Right hindlimb (tissue), 1 donor: Measurements from ENCODE around the gene PFN2.
"Not testable (repeated sequence)": the region's sequence is repeated elsewhere in the genome, so short reads cannot be mapped to it uniquely, and the experiment has no call there.

Experiments used
- DNase-seq: peaks from one replicate; pipeline ENCODE4 v3.0.0-alpha.2; 2018

PFN2 gene

GRCh38 chr3:149970716-149971402, at the start of gene PFN2:
TSS of gene PFN2 (minus strand) at chr3:149970895. CDS start at chr3:149970856, 39 bp downstream.
- DNase-seq: peak; percentile 89

- no peak for DNase-seq
Observed at GRCh38 chr3:150015901-150016300, 45.2 kb upstream of the PFN2 start.

- no peak for DNase-seq
Observed at GRCh38 chr3:150014782-150015181, 44.1 kb upstream of the PFN2 start.

GRCh38 chr3:150013801-150014200, 43.1 kb upstream of the PFN2 start:
- no peak for DNase-seq

GRCh38 chr3:150006794-150007193, 36.1 kb upstream of the PFN2 start:
- no peak for DNase-seq

GRCh38 chr3:150005243-150006112, 34.8 kb upstream of the PFN2 start:
- DNase-seq: no peak

- DNase-seq: no peak
Observed at GRCh38 chr3:150000641-150001040, 29.9 kb upstream of the PFN2 start.

- DNase-seq: no peak
Observed at GRCh38 chr3:149999421-149999820, 28.7 kb upstream of the PFN2 start.

- DNase-seq: no peak
Observed at GRCh38 chr3:149998946-149999345, 28.3 kb upstream of the PFN2 start.

- no peak for DNase-seq
Observed at GRCh38 chr3:149992416-149993058, 21.8 kb upstream of the PFN2 start.

GRCh38 chr3:149990423-149990948, 19.8 kb upstream of the PFN2 start:
- no peak for DNase-seq

- DNase-seq: no peak
Observed at GRCh38 chr3:149989307-149989706, 18.6 kb upstream of the PFN2 start.

- no peak for DNase-seq
Observed at GRCh38 chr3:149983628-149984027, 12.9 kb upstream of the PFN2 start.

- not testable (repeated sequence) for DNase-seq
Observed at GRCh38 chr3:149983053-149983452, 12.4 kb upstream of the PFN2 start.

- DNase-seq: not testable (repeated sequence)
Observed at GRCh38 chr3:149981979-149982378, 11.3 kb upstream of the PFN2 start.

GRCh38 chr3:149977386-149977785, 6.7 kb upstream of the PFN2 start:
- DNase-seq: no peak

- DNase-seq: no peak
Observed at GRCh38 chr3:149975919-149976318, 5.2 kb upstream of the PFN2 start.

- DNase-seq: peak; percentile 87
Observed at GRCh38 chr3:149971403-149972075, 844 bp upstream of the PFN2 start.

- DNase-seq: peak; percentile 92
Observed at GRCh38 chr3:149969940-149970715, 567 bp downstream of the PFN2 start.

- peak; percentile 81 for DNase-seq
Observed at GRCh38 chr3:149969110-149969939, 1.4 kb downstream of the PFN2 start.

- no peak for DNase-seq
Observed at GRCh38 chr3:149968216-149968615, 2.5 kb downstream of the PFN2 start.
